ENCODE data around the gene LRMDA. TPM values are rescaled to one million over a fixed set of nuclear protein-coding genes. Genes with fewer than 3 reads are reported as not detected.

The LRMDA gene
- polyA plus RNA-seq, 3 donors = 39.8 to 59.6 (median 56.4) TPM

- no peak overlapping the region for H3K9ac ChIP-seq (ENCODE audit: insufficient read depth, low read length, poor library complexity, severe bottlenecking)
- no peaks in the 10 kb centered on the region for H3K4me1 ChIP-seq (ENCODE audit: control insufficient read depth in 1 of 2, insufficient read depth in 2 of 2, low read length in 2 of 2)
- no peaks in the 10 kb centered on the region for H3K4me1 Mint-ChIP-seq
- TF ChIP-seq CTCF (IDR thresholded peaks at IDR 0.05) = no peak
- H3K4me3 ChIP-seq (replicated peaks in 1 of 3; ENCODE audit: low read depth in 2 of 3, low read length in 3 of 3) = no peak overlapping the region
- no peak overlapping the region for H3K4me2 ChIP-seq (replicated peaks; ENCODE audit: extremely low read depth, low read length, poor library complexity, severe bottlenecking)
- no peaks in the 10 kb centered on the region for H3K27me3 Mint-ChIP-seq (ENCODE audit: low read depth in 3 of 3)
- H3K36me3 ChIP-seq (replicated peaks in 1 of 2; ENCODE audit: control insufficient read depth in 1 of 2, insufficient read depth in 2 of 2, low read length in 2 of 2) = no peaks in the 10 kb centered on the region
- intact Hi-C loops (cut with micrococcal nuclease) = no loop called here
- no peak overlapping the region for H2AFZ ChIP-seq (ENCODE audit: insufficient read depth, low read depth, low read length, poor library complexity, severe bottlenecking)
- peak overlapping the region in 3 of 7 donors; percentile 14 to 41 (median 31) for H3K27ac Mint-ChIP-seq
- H4K20me1 ChIP-seq (ENCODE audit: insufficient read depth, low read length) = no peaks in the 10 kb centered on the region
- H3K27me3 ChIP-seq (ENCODE audit: control insufficient read depth in 2 of 2, insufficient read depth in 2 of 2, low read length in 2 of 2) = no peaks in the 10 kb centered on the region
- DNase-seq = no peak
- H3K27ac ChIP-seq (ENCODE audit: low read depth in 1 of 2, low read length in 2 of 2) = no peak overlapping the region
- H3K36me3 Mint-ChIP-seq = no peaks in the 10 kb centered on the region
- WGBS (ENCODE audit: insufficient coverage) = 100% methylated on average over 3 of the region's 5 CpGs
- no peaks in the 10 kb centered on the region for H3K79me2 ChIP-seq (ENCODE audit: insufficient read depth, low read length)
- no peak overlapping the region for H3K4me3 Mint-ChIP-seq
- no peaks in the 10 kb centered on the region for H3K9me3 Mint-ChIP-seq
- H3K9me3 ChIP-seq (replicated peaks in 1 of 2; ENCODE audit: control insufficient read depth in 1 of 2, insufficient read depth in 1 of 2, low read length in 2 of 2) = no peaks in the 10 kb centered on the region
Measured at GRCh38 chr10:76541852-76542251, 1110.4 kb downstream of the LRMDA start.

- Mint-ChIP-seq H3K4me1 (peaks cover under 1% of the 10 kb centered on the region), H3K4me3 (no peak overlapping the region), H3K27ac (no peak overlapping the region), H3K9me3 (no peaks in the 10 kb centered on the region), H3K27me3 (ENCODE audit: low read depth in 3 of 3) (no peaks in the 10 kb centered on the region), H3K36me3 (no peaks in the 10 kb centered on the region)
- Histone ChIP-seq H3K9ac (ENCODE audit: insufficient read depth, low read length, poor library complexity, severe bottlenecking) (no peak overlapping the region), H3K36me3 (replicated peaks in 1 of 2; ENCODE audit: control insufficient read depth in 1 of 2, insufficient read depth in 2 of 2, low read length in 2 of 2) (no peaks in the 10 kb centered on the region), H3K27ac (ENCODE audit: low read depth in 1 of 2, low read length in 2 of 2) (no peak overlapping the region), H2AFZ (ENCODE audit: insufficient read depth, low read depth, low read length, poor library complexity, severe bottlenecking) (no peak overlapping the region), H4K20me1 (ENCODE audit: insufficient read depth, low read length) (no peaks in the 10 kb centered on the region), H3K4me2 (replicated peaks; ENCODE audit: extremely low read depth, low read length, poor library complexity, severe bottlenecking) (no peak overlapping the region), H3K9me3 (replicated peaks in 1 of 2; ENCODE audit: control insufficient read depth in 1 of 2, insufficient read depth in 1 of 2, low read length in 2 of 2) (no peaks in the 10 kb centered on the region), H3K79me2 (ENCODE audit: insufficient read depth, low read length) (no peaks in the 10 kb centered on the region), H3K4me1 (ENCODE audit: control insufficient read depth in 1 of 2, insufficient read depth in 2 of 2, low read length in 2 of 2) (no peaks in the 10 kb centered on the region), H3K27me3 (ENCODE audit: control insufficient read depth in 2 of 2, insufficient read depth in 2 of 2, low read length in 2 of 2) (no peaks in the 10 kb centered on the region), H3K4me3 (replicated peaks in 1 of 3; ENCODE audit: low read depth in 2 of 3, low read length in 3 of 3) (no peak overlapping the region)
- TF ChIP-seq CTCF (IDR thresholded peaks at IDR 0.05) = no peak
- WGBS (ENCODE audit: insufficient coverage) = no CpG with 5 or more reads among the region's 6 CpGs
- intact Hi-C loops (cut with micrococcal nuclease) = no loop called here
- no peak for DNase-seq
Measured at GRCh38 chr10:76542307-76542930, 1111.0 kb downstream of the LRMDA start.

All from CD14-positive monocyte (primary cell).